Measurements from ENCODE around the gene SLC39A1. TPM values are rescaled to one million over a fixed set of nuclear protein-coding genes. Genes with fewer than 3 reads are reported as not detected.

Gene SLC39A1
- total RNA-seq, 2 donors from 2014 or later = 68.8 to 70.9 TPM

DNA sequence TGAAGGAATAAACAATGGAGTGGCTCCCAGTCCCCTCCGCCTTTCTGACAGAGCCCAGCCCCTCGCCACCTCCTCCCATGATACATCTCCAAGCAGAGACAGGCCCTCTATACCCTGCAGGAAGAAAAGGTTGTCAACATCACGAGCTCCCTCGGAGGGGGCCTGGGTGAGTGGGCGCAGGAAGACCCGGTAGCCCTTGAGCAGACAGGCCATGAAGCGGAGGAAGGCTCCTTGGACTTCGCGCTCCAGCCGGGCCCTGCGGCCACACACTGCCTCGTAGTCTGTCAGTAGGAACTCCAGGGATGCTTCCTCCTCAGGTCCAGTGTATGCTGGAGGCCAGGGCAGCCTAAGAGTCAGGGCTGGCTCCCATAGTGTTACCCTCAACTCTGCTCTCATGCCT is 23.9 kb downstream of the SLC39A1 start:
- ATAC-seq (no peak), DNase-seq (no peak)
- intact Hi-C loops (cut with DNase I, micrococcal nuclease) = no loop called here

DNA sequence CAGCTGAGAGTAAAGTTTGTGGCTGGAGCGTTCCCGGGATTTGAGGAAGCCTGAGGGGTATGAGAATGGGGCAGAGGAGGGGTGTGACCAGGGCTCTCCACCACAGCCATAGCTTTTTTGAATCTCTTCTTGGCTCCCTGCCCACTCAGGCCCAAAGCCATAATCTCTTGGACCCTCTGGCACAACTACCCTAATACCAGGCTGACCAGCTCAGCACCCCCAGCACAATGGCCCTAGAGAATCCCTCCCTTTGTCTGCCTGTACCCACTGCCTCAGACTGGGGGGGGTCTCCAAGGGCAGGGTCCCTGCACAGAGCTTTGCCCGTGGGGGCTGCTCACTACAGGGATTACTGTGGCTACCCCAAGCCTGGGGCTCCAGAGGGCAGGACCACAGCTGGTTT is 24.3 kb downstream of the SLC39A1 start:
- DNase-seq (no peak), ATAC-seq (no peak)
- intact Hi-C loops (cut with DNase I, micrococcal nuclease) = no loop called here

DNA sequence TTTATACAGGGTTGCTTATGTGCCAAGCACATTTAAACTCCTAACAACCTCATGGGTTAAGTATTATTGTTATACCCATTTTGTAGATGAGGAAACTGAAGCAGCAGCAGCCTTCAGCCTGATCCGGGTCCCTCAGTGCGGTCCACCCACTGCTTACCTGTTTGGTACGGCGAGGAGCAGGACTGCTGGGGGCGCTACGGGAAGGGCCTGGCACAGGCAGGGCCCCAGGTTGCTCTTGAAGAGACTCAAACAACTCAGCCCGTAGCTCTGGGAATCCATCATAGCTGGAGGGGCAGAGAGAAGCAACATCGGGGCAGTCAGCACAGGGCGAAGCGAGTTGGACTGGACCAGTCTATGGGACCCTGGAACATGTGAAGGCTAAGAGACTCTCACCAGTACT is 26.0 kb downstream of the SLC39A1 start:
- intact Hi-C loops (cut with DNase I, micrococcal nuclease) = no loop called here
- no peak for ATAC-seq
- no peak for DNase-seq

DNA sequence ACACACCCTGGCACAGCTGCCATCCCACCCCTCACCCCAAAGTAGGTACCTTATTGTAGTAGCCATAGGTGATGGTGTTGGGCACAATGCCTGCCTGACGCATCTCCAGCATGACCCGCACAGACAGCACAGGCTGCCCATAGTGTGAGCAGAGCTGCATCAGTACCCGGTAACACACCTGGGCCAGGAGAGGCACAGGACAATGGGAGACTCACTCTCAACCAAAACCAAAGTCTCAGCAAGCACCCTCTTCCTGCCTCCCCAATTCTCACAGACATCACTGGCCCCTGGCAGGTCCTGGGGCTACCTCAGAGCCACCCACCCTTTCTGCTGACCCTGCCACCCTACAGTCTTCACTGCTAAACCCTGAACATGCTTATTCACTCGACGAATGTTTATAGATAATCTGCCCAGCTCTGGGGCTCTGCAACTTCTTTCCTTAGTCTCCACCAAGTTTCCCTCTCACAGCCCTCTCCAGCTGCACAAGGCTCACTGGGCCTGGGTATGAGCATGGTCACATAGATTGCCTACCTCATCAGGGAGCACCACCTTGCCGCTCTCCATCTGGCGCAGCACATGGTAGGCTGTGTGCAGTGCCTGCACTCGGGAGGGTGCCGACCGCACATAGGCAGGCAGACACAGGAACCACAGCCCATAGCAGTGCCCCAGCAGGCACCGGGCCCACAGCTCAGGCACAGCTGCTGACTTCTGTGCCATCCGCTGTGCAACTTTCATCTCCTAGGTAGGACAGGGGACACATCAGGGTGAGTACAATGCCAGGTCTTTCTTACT is 27.1 kb downstream of the SLC39A1 start:
- ATAC-seq (no peak), DNase-seq (peak in 1 of 2 donors; percentile 11)
- intact Hi-C loops (cut with DNase I, micrococcal nuclease) = no loop called here

DNA sequence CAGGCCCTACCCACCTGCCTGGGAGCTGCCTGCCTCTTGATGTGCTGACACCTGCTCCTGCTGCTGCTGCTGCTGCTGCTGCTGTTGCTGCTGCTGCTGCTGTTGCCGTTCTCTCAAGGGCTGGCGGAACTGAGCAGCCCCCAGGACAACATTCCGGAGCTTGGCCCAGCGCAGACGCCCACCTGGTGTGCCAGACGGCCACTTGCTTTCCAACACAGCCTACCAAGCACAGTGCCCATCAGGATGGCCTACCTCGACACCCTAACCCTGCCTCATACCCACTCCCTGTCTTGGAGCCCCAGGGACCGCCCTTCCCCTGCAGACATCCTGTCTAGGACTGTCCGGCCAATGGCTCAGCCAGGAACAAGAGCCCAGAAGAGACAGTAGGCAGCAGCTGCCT is 28.6 kb downstream of the SLC39A1 start:
- intact Hi-C loops (cut with DNase I, micrococcal nuclease) = no loop called here
- DNase-seq (no peak), ATAC-seq (no peak)

DNA sequence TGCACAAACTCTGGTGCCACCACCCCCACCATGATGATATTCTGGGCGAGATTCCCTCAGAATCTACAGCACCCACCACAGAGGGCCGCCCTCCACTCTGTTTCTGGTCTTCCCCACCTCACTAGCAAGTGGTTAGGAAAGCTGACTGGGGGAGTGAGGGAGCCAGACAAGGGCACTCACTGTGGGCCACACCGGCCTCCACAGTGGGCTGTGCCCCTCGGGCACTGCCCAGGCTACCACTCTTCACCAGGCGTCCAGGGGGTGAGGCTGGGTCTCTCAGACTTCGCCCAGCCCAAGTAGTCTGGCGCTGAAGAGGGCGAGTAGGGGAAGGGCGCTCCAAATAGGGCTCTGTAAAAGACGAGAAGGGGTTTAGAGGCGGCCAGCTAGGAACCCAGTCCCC is 29.4 kb downstream of the SLC39A1 start:
- ATAC-seq = no peak
- intact Hi-C loops (cut with DNase I, micrococcal nuclease) = no loop called here

DNA sequence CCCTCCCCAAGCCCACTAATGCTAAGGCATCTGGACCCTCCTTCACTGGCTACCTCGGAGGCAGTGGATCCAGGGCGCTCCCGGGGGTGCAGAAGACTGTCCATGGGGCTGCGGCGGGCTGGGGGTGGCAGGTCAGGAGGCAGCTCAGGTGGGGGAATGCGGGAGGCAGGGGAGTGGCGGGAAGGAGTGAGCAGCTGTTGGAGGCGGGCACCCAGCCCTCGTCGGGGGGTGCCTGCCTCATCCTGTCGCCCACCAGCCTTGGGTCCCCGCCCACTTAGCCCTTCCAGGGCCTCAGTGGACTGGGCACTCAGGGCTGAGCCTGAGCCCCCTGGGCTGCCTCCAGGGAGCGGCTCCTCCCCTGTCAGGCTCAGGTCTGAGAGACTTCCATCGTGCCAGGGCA is 29.9 kb downstream of the SLC39A1 start:
- intact Hi-C loops (cut with DNase I, micrococcal nuclease) = no loop called here
- DNase-seq (no peak), ATAC-seq (no peak)

More for the DNA sequence above, 29.4 kb downstream of the SLC39A1 start:
- no peak for DNase-seq

DNA sequence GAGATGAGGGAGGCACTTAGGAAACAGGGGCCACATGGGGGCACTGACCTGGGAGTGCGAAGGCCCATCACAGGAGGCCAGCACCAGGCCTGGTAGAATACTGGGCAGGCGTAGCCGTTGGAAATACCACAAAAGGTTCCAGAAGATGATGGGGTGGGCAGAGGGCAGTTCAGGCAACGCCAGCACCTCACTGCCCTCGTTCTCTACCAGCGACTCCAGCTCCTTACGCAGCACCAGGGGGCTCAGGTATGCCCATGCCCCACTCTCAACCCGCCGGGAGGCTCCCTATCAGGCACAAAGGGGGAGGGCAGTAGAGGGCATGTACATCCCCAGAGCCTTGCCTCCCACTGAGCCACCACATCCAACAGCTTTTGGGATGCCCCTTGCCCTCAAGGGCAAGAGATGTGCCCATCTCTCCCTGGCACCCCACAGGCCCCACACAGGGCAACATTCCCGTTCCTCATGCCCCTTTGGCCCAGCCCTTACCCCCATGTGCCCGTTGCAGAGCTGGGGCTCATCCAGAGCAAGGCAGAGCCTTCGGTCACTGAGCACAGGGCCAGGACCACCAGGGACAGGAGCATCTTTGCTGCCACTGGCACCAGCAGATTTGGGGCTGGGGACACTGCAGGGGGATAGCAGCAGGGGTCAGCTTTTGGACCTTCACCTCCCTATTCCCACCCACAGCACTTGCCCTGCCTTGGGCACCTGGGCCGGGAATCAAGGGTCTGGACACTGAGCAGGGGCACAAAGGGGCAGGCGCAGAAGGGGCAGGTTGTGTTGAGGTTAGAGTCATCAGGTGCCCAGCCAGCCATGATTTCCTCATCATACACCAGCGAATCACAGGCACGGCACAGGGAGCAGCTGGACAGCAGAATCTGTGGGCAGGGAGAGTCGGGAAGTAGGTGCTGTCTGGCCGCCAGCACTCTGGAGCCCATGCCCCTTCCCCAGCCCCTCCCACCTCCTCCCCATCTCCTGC is 30.9 kb downstream of the SLC39A1 start:
- ATAC-seq (no peak), DNase-seq (no peak)
- intact Hi-C loops (cut with DNase I, micrococcal nuclease) = no loop called here

DNA sequence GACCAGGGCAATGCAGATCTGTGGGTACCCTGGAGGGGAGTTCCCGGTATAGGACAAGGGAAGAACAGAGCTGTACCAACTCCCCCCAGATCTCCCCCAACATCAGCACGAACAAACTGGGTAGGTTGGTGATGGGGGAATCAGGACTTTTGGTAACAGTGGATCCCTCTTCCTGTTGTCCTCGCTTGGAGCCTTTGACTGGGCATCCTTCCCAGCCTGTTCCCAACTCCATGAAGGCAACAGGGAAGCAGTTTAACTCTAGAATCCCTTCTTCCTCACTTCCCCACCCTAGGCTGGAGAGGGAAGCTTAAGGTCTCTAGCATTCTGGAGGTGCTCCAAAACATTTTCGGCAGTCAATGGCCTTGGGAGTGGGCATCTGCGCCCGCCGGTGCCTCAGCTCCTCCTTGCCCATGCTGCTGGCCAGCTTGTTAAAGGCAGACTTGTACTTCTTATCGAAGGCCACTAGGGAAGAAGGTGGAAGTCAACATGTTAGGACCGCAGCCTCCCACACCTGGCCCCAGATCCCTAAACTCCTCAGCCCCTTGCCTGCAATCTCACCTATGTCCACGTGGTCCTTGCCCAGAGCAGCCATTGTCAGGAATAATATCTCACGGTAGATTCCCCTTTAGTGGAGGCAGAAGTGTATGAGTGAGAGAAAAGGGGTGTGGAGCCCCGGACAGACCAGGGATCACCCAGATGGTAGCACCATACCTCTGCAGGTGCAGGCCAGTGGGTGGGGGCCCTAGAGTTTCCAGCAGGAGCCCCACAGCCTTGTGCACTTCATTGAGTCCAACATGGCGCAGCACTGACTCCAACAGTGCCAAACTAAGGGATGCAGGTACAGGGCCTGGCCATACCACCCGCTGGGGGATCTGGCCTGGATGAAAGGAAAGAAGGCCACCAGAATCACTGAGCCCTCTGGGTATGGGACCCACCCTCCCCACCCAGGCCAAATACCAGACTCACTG is 33.1 kb downstream of the SLC39A1 start:
- ATAC-seq = no peak
- no peak for DNase-seq
- intact Hi-C loops (cut with DNase I, micrococcal nuclease) = no loop called here

DNA sequence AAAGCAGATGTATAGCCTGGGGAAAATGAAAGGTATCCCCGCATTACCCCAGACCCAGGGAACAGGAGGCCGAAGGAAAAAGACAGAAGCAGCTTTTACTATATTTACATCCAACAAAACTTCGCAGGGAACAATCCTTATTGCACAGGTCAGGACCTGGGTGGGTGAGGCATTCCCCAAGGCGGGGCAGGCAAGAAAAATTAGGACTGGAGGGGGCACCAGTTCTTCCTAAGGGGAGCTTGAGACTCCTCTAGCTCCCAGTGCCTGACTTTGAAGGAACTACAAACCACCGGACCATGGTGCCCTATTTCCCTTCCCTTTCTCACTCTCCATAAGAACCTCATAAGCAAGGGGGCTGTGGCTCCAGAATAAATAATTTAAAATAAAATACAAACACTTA is 33.9 kb downstream of the SLC39A1 start:
- ATAC-seq (no peak), DNase-seq (no peak)
- intact Hi-C loops (cut with DNase I, micrococcal nuclease) = no loop called here

DNA sequence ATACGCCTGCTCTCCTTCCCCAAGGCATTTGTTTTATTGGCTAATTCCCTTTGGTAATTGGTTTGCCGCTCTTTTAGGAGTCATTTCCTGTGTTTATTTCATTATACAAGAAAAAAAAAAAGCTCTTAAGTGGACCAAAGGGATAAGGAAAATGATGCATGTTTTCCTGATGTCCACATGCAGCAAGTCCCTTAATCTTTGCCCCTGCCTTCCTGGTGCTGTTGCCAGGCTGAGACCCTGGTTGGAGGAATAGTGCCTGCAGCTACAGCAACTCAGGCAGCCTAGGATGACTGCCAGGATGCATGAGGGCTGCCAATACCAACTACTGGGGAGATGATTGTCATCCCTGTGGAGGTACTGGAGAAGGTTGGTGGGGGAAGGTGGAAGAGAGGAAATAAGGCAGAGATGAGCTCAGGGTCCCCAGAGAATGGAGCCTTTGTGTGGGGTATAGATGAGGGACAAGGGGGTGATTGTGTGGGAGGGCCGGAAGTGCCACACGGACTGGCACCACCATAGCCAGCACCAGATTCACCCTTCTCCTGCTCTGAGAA is 34.5 kb downstream of the SLC39A1 start:
- ATAC-seq = no peak
- intact Hi-C loops (cut with DNase I, micrococcal nuclease) = no loop called here
- DNase-seq = no peak

DNA sequence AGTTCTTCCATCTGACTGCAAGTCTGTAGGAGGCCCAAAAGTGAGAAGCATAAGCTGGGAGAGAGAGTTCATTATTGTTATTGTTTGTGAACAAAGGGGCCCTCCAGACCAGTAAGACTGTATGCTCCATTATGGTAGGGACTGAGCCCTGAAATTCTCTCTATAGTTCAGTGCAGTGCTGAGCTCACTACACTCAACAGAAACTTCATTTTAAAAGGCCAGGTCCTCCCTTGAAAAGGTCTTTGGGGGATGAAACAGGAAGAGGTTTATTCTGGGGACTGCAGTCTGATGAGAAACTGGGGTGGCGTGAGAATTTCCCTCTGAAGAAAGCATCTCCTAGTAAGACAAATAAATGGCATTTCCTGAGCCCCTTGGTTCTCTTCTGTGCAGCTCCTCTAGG is 35.1 kb downstream of the SLC39A1 start:
- intact Hi-C loops (cut with DNase I, micrococcal nuclease) = no loop called here
- no peak for ATAC-seq
- no peak for DNase-seq

DNA sequence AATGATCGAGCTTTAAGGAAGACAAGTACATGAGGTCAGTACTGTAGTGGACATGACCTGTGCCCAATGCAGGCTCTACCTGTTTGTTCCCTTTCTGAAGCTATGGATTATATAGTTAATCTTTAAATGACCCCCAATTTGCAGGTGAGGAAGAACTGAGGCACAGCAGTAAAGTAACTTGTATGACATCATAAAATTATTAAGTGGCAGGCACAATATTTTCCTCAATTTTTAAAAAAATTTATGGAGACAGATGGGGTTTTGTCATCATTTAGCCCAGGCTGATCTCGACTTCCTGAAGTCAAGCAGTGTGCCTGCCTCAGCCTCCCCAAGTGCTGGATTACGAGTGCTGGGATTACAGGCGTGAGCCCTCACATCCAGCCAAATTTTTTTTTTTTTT is 36.9 kb downstream of the SLC39A1 start:
- no peak for ATAC-seq
- no peak for DNase-seq
- intact Hi-C loops (cut with DNase I, micrococcal nuclease) = no loop called here

DNA sequence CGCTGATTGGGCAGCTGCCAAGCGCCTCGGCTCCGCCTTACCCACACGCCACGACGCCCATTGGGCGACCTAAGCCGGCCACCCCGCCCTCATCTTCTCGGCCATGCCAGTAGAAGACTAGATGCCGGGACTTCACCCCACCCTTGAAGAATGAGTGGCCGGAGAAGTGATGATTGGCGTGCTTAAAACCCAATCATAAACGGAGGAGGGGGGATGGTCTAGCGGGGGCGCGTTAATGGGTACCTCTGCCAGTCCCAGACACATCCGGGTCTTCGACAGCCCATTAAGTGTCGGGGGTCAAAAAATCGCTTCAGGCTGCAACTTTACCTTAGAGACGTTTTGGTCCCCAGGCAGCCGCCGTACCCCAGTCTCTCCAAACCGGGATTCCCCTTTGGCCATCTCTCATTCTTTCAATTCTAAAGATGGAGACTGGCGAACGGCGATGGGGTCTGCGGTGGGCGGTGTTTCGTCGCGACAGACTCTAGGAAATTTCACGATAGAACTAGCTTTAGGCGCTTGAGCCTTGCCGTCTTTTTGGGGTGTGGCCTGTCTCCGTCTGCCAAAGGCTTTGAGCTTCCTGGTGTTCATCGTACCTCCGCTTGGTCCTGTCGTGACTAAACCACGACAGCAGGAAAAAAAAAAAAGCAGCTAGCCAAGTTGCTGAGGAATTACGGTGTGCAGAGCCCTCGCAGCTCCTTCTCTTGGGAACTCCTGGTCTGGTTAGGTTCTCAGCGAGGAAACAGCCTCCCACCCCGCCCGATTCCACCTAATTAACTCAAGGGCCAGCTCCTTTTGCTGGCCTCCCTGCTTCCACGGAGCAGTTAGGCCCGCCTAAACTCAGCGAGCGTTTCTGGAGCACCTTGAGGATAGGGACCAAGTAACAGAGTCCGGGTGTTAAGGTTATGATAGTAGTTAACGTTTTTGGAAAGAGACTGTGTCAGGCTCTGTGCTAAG is 40.1 kb downstream of the SLC39A1 start, which contains the start of gene GATAD2B:
Gene GATAD2B, minus strand, starts transcription at position 1 of the 954 bp plus-strand sequence. CDS start 94,625 bp downstream, outside the sequence.
- ATAC-seq (peak; percentile 95), DNase-seq (peak; percentile 99 to 100)
- intact Hi-C loops (cut with DNase I, micrococcal nuclease) = no loop called here

DNA sequence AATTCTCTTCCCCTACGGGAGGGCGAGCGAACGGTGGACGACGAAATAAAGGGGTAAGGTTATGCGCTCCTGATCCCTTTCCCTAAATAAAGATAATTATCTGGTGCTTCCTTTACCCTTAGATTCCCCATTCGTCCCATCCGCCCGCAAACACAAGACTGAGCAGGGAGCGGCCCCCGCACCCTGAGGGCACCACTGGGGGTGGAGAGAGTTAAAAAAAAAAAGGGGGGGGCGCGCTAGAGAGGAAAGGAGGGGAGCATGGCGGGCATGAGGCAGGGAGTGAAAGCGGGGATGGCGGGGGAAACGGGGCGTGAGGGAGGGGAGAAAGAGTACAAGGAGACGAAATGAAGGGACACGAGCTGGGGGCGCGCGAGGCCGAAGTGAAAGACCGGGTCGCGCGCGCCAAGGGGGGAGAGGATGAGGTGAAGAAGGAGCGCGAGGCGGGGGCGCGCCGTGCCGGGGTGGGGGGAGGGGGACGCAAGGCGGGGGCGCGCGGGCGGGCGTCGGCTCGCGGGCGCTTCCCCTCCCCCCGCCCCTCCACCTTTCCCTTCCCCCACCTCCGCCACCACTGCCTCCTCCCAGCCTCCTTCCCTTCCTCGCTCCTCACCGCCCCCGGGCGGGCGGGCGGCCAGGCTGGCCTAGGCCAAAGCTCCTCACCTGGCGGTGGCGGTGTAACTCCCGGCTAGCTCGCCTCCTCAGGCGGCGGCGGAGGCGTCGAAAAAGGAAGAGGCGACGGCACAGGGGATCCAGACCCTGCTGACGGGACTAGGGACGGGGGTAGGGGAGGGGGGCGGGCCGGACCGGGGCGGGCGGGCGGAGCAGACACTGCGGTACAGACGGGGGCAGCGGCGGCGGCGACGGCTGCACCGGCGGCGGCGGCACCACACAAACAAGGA is 41.0 kb downstream of the SLC39A1 start:
- intact Hi-C loops (cut with DNase I, micrococcal nuclease) = no loop called here
- ATAC-seq = peak; percentile 53
- DNase-seq = peak; percentile 55 to 72

DNA sequence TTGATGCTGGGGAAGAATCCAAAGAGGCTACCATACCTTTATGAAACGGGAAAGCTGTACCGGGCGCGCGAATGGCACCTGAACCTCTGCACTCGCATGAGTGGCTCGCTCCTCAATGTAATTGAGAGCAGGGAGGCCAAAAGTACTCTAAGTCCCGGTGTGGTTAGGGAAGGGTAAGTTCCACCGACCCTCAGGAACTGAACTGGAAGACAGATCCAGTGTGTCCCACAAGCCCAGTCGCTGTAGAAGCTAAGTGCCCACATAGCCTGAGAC is 41.6 kb downstream of the SLC39A1 start:
- peak in 1 of 2 donors; percentile 25 for DNase-seq
- intact Hi-C loops (cut with DNase I, micrococcal nuclease) = no loop called here

More for the DNA sequence above, 41.6 kb downstream of the SLC39A1 start:
- no peak for ATAC-seq
